ENCODE results near the gene GIMAP6. TPM values are rescaled to one million over a fixed set of nuclear protein-coding genes. Genes with fewer than 3 reads are reported as not detected.

GIMAP6 gene
- polyA plus RNA-seq, 1 of the 3 experiments (the other 2 are of a cell fraction): 0.05 TPM

DNA sequence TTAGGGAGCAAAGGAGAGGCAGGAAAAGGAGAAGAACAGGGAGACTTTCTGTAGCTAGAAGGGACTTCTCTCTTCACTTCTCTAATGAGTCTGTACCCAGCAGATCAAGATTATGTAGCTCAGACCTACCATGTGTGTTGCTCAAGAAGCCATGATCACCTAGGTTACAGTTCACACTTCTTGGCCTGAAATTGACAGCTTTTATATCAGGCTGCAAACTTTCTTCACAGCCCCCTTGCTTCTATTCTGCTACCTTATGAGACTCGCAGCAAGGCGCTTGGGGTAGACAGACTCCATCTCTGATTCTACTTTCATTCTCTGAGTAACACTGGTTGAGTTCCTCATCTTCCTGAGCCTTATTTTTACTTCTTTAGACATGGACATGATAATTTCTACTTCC, 33.7 kb upstream of the GIMAP6 start:
- no peaks in the 10 kb centered on the region for H3K4me1 ChIP-seq (ENCODE audit: control insufficient read depth in 1 of 2, insufficient read depth in 2 of 2, low read depth in 1 of 2, low read length in 1 of 2)
- H3K9me2 ChIP-seq: no peaks in the 10 kb centered on the region
- no peaks in the 10 kb centered on the region for H4K20me1 ChIP-seq (ENCODE audit: insufficient read depth)
- H3F3A ChIP-seq (replicated peaks; ENCODE audit: insufficient read depth): no peaks in the 10 kb centered on the region
- H3K27me3 ChIP-seq (ENCODE audit: insufficient read depth): no peaks in the 10 kb centered on the region; the same call in 1 of the 2 replicates
- CTCF ChIA-PET: no interaction called here
- 0% methylated on average over 2 of the region's 2 CpGs for WGBS (ENCODE audit: low lambda C conversion rate)
- H3K9me3 ChIP-seq: no peaks in the 10 kb centered on the region
- no peak overlapping the region for H3K27ac ChIP-seq (ENCODE audit: low read depth in 2 of 2, low read length in 1 of 2)
- POLR2A ChIA-PET: no interaction called here
- no peak overlapping the region for H3K4me3 ChIP-seq (ENCODE audit: low read depth in 2 of 2, low read length in 1 of 2)
- no peak overlapping the region for H2AFZ ChIP-seq (ENCODE audit: low read depth)
- H3K9ac ChIP-seq: no peak overlapping the region
- no peaks in the 10 kb centered on the region for H3K79me2 ChIP-seq (ENCODE audit: insufficient read depth)
- H3K36me3 ChIP-seq (replicated peaks in 1 of 2; ENCODE audit: control insufficient read depth in 1 of 2, insufficient read depth in 2 of 2, low read length in 1 of 2): no peaks in the 10 kb centered on the region
- no peak for DNase-seq
- TF ChIP-seq EP300 (IDR thresholded peaks at IDR 0.05; ENCODE audit: borderline replicate concordance in 1 of 2, low read depth in 1 of 2, low read length in 1 of 2): no peak
- TF ChIP-seq, protein P1, sequence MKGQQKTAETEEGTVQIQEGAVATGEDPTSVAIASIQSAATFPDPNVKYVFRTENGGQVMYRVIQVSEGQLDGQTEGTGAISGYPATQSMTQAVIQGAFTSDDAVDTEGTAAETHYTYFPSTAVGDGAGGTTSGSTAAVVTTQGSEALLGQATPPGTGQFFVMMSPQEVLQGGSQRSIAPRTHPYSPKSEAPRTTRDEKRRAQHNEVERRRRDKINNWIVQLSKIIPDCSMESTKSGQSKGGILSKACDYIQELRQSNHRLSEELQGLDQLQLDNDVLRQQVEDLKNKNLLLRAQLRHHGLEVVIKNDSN (IDR thresholded peaks at IDR 0.05; ENCODE audit: borderline replicate concordance, low read depth): no peak
- no peak for TF ChIP-seq POLR2AphosphoS5 (IDR thresholded peaks at IDR 0.05; ENCODE audit: low read depth, low read length)
- H3K4me2 ChIP-seq: no peak overlapping the region

DNA sequence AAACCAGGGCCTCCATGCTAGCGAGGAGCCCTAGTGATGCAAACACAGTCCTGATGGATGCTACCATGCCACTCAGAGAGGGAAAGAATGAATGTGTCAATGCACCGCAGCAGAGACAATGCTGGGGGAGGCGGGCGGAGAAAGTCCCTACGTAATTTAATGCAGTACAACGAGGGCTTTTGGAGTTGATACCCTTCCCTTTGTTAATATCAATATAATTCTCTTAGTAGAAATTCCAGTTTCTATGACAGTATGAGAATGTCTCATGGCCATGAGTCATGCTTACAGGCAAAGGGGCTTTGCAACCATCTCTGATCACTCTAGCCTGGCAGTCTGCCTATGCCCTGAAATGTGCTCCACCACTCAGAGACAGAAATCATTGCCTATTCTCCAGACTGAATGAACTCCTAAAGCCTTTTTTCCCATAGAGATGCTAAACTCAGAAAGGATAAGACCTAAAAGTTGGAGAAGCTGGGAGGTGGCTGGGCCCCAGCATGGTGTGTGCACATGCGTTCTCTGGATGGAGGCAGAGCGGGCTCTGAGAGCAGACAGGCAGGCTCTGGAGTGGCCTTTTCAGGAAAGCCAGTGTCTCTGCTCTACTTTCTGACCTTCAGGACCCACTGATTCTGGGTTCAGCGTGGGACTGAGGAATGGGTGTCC, 33.0 kb upstream of the GIMAP6 start:
- WGBS (ENCODE audit: low lambda C conversion rate): 26% methylated on average over 9 of the region's 9 CpGs
- no peaks in the 10 kb centered on the region for H3K4me1 ChIP-seq (ENCODE audit: control insufficient read depth in 1 of 2, insufficient read depth in 2 of 2, low read depth in 1 of 2, low read length in 1 of 2)
- no peaks in the 10 kb centered on the region; the same call in 1 of the 2 replicates for H3K27me3 ChIP-seq (ENCODE audit: insufficient read depth)
- CTCF ChIA-PET: no interaction called here
- TF ChIP-seq POLR2AphosphoS5 (IDR thresholded peaks at IDR 0.05; ENCODE audit: low read depth, low read length) (no peak), TAF1 (IDR thresholded peaks at IDR 0.05; ENCODE audit: borderline replicate concordance, low read depth, low read length) (no peak), GABPA (IDR thresholded peaks at IDR 0.05; ENCODE audit: low read depth) (no peak), CHD2 (IDR thresholded peaks at IDR 0.05; ENCODE audit: low read length, partially characterized antibody) (no peak), ELF1 (IDR thresholded peaks at IDR 0.05) (no peak), NRF1 (IDR thresholded peaks at IDR 0.05; ENCODE audit: low read depth, low read length) (no peak), FOSL2 (IDR thresholded peaks at IDR 0.05; ENCODE audit: borderline replicate concordance, low read depth) (no peak), SIN3A (IDR thresholded peaks at IDR 0.05; ENCODE audit: borderline replicate concordance, low read depth, low read length) (no peak), RCOR1 (IDR thresholded peaks at IDR 0.05; ENCODE audit: low read length) (no peak), EZH2phosphoT487 (IDR thresholded peaks at IDR 0.05; ENCODE audit: borderline replicate concordance, low read depth) (no peak), RAD21 (IDR thresholded peaks at IDR 0.05; ENCODE audit: low read length) (no peak), GATA2 (CRISPR knock-in tag; IDR thresholded peaks at IDR 0.05) (no peak), MXI1 (IDR thresholded peaks at IDR 0.05; ENCODE audit: low read depth, low read length) (no peak)
- TF ChIP-seq, protein P2, sequence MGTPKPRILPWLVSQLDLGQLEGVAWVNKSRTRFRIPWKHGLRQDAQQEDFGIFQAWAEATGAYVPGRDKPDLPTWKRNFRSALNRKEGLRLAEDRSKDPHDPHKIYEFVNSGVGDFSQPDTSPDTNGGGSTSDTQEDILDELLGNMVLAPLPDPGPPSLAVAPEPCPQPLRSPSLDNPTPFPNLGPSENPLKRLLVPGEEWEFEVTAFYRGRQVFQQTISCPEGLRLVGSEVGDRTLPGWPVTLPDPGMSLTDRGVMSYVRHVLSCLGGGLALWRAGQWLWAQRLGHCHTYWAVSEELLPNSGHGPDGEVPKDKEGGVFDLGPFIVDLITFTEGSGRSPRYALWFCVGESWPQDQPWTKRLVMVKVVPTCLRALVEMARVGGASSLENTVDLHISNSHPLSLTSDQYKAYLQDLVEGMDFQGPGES (IDR thresholded peaks at IDR 0.05; ENCODE audit: low read depth, low read length): no peak
- TF ChIP-seq, protein P3, sequence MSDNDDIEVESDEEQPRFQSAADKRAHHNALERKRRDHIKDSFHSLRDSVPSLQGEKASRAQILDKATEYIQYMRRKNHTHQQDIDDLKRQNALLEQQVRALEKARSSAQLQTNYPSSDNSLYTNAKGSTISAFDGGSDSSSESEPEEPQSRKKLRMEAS (IDR thresholded peaks at IDR 0.05; ENCODE audit: low read depth): no peak
- TF ChIP-seq, protein P4, sequence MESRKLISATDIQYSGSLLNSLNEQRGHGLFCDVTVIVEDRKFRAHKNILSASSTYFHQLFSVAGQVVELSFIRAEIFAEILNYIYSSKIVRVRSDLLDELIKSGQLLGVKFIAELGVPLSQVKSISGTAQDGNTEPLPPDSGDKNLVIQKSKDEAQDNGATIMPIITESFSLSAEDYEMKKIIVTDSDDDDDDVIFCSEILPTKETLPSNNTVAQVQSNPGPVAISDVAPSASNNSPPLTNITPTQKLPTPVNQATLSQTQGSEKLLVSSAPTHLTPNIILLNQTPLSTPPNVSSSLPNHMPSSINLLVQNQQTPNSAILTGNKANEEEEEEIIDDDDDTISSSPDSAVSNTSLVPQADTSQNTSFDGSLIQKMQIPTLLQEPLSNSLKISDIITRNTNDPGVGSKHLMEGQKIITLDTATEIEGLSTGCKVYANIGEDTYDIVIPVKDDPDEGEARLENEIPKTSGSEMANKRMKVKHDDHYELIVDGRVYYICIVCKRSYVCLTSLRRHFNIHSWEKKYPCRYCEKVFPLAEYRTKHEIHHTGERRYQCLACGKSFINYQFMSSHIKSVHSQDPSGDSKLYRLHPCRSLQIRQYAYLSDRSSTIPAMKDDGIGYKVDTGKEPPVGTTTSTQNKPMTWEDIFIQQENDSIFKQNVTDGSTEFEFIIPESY (IDR thresholded peaks at IDR 0.05; ENCODE audit: borderline replicate concordance, low read depth): no peak
- TF ChIP-seq, protein P1 (IDR thresholded peaks at IDR 0.05; ENCODE audit: borderline replicate concordance, low read depth): no peak
- TF ChIP-seq, protein P5, sequence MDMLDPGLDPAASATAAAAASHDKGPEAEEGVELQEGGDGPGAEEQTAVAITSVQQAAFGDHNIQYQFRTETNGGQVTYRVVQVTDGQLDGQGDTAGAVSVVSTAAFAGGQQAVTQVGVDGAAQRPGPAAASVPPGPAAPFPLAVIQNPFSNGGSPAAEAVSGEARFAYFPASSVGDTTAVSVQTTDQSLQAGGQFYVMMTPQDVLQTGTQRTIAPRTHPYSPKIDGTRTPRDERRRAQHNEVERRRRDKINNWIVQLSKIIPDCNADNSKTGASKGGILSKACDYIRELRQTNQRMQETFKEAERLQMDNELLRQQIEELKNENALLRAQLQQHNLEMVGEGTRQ (IDR thresholded peaks at IDR 0.05; ENCODE audit: borderline replicate concordance, low read depth, low read length): no peak
- H2AFZ ChIP-seq (ENCODE audit: low read depth): no peak overlapping the region
- no peaks in the 10 kb centered on the region for H3F3A ChIP-seq (replicated peaks; ENCODE audit: insufficient read depth)
- POLR2A ChIA-PET: no interaction called here
- H3K27ac ChIP-seq (ENCODE audit: low read depth in 2 of 2, low read length in 1 of 2): no peak overlapping the region
- no peak for DNase-seq
- H4K20me1 ChIP-seq (ENCODE audit: insufficient read depth): no peaks in the 10 kb centered on the region
- no peak overlapping the region for H3K4me3 ChIP-seq (ENCODE audit: low read depth in 2 of 2, low read length in 1 of 2)
- no peaks in the 10 kb centered on the region for H3K9me2 ChIP-seq
- H3K36me3 ChIP-seq (replicated peaks in 1 of 2; ENCODE audit: control insufficient read depth in 1 of 2, insufficient read depth in 2 of 2, low read length in 1 of 2): no peaks in the 10 kb centered on the region
- H3K9ac ChIP-seq: no peak overlapping the region
- H3K9me3 ChIP-seq: no peaks in the 10 kb centered on the region
- H3K79me2 ChIP-seq (ENCODE audit: insufficient read depth): no peaks in the 10 kb centered on the region
- no peak overlapping the region for H3K4me2 ChIP-seq
